ENCODE data around the gene GET4. TPM values are rescaled to one million over a fixed set of nuclear protein-coding genes. Genes with fewer than 3 reads are reported as not detected.

Gene GET4
- total and polyA plus RNA-seq, 12 donors = 14.7 to 38.6 (median 20.8) TPM

DNA sequence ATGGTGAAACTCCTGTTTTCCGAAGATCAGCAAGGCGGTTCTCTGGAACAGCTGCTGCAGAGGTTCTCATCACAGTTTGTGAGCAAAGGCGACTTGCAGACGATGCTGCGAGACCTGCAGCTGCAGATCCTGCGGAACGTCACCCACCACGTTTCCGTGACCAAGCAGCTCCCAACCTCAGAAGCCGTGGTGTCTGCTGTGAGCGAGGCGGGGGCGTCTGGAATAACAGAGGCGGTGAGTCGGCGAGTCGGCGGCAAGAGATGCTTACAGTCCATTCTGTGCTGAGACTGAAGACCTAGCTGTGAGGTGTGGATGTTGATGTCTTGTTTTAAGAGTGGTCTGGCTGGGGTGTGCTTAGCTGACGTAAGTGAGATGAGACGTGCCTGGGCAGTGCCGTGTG is 16.2 kb upstream of the GET4 start:
- H3K27me3 ChIP-seq = no peaks in the 10 kb centered on the region
- H3K27ac ChIP-seq = no peak overlapping the region
- WGBS, 2 donors = 91 to 96% methylated on average over 21 of the region's 21 CpGs
- no peak for DNase-seq
- TF ChIP-seq, protein P1, sequence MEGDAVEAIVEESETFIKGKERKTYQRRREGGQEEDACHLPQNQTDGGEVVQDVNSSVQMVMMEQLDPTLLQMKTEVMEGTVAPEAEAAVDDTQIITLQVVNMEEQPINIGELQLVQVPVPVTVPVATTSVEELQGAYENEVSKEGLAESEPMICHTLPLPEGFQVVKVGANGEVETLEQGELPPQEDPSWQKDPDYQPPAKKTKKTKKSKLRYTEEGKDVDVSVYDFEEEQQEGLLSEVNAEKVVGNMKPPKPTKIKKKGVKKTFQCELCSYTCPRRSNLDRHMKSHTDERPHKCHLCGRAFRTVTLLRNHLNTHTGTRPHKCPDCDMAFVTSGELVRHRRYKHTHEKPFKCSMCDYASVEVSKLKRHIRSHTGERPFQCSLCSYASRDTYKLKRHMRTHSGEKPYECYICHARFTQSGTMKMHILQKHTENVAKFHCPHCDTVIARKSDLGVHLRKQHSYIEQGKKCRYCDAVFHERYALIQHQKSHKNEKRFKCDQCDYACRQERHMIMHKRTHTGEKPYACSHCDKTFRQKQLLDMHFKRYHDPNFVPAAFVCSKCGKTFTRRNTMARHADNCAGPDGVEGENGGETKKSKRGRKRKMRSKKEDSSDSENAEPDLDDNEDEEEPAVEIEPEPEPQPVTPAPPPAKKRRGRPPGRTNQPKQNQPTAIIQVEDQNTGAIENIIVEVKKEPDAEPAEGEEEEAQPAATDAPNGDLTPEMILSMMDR (IDR thresholded peaks at IDR 0.05) = no peak
- no peaks in the 10 kb centered on the region for H3K9me3 ChIP-seq
- H3K4me1 ChIP-seq = no peaks in the 10 kb centered on the region
- intact Hi-C loops (cut with DNase I) = loop anchor here in 1 of 10 donors (10.0 kb wide), 1 partner anchor 535 kb away; no protein-coding TSS in a partner anchor
- no peak overlapping the region for H3K4me3 ChIP-seq
- ATAC-seq = no peak
- H3K36me3 ChIP-seq = peaks cover 0 to 100% (median 81%) of the 10 kb centered on the region in 9 donors

DNA sequence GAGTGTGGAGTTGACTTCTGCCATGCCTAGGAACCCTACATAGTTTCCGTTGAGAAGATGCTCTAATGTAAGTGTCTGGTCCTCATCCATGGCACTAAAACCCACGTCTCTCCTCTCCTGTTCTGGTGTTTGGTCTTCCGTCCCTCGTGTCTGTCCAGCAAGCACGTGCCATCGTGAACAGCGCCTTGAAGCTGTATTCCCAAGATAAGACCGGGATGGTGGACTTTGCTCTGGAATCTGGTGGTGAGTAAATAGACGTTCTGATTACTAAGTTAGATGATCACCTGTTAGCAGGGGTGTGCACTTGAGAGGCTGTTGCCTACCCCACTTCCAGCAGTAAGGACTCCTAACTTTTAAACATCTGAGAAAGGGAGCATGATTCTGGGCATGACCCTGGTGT is 15.1 kb upstream of the GET4 start:
- intact Hi-C loops (cut with DNase I) = loop anchor here in 1 of 10 donors (10.0 kb wide), 1 partner anchor 536 kb away; no protein-coding TSS in a partner anchor
- ATAC-seq = no peak
- no peak for DNase-seq

DNA sequence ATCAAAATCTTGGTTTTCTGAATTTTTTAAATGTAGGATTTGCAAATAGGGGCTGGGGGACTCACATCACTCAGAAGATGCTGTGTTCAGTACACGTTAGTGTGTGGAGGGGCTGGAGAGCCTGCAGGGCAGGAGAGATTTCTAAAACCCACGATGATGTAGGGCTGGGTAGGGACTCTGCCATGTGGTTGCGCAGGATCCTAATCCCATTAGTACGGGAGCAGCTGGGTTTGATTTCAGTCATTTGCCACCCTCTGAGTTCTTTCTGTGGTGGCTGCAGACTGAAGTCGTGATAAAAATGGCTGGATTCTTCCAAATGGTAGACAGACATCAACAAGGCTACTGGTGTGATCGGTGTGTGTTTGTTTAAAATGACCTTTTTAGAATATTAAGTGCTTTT is 14.2 kb upstream of the GET4 start:
- intact Hi-C loops (cut with DNase I) = loop anchor here in 2 of 10 donors (2.0 to 10.0 kb wide), 2 partner anchors 19 to 537 kb away; no protein-coding TSS in a partner anchor
- Histone ChIP-seq H3K27me3 (no peaks in the 10 kb centered on the region), H3K4me3 (no peak overlapping the region), H3K4me1 (peaks cover 0 to 8% (median 4%) of the 10 kb centered on the region in 9 donors), H3K9me3 (no peaks in the 10 kb centered on the region), H3K36me3 (peaks cover 0 to 98% (median 73%) of the 10 kb centered on the region in 9 donors), H3K27ac (no peak overlapping the region)
- no peak for ATAC-seq
- DNase-seq = no peak
- 95% methylated on average over 6 of the region's 6 CpGs for WGBS, 2 donors
- TF ChIP-seq, protein P1 (IDR thresholded peaks at IDR 0.05) = no peak

More for the DNA sequence above, 15.1 kb upstream of the GET4 start:
- no peaks in the 10 kb centered on the region for H3K27me3 ChIP-seq
- no peaks in the 10 kb centered on the region for H3K9me3 ChIP-seq
- no peak overlapping the region for H3K27ac ChIP-seq
- H3K4me3 ChIP-seq = no peak overlapping the region
- no peaks in the 10 kb centered on the region for H3K4me1 ChIP-seq
- WGBS, 2 donors = 83 to 84% methylated on average over 9 of the region's 9 CpGs
- TF ChIP-seq, protein P1 (IDR thresholded peaks at IDR 0.05) = no peak
- peaks cover 0 to 100% (median 81%) of the 10 kb centered on the region in 9 donors for H3K36me3 ChIP-seq

DNA sequence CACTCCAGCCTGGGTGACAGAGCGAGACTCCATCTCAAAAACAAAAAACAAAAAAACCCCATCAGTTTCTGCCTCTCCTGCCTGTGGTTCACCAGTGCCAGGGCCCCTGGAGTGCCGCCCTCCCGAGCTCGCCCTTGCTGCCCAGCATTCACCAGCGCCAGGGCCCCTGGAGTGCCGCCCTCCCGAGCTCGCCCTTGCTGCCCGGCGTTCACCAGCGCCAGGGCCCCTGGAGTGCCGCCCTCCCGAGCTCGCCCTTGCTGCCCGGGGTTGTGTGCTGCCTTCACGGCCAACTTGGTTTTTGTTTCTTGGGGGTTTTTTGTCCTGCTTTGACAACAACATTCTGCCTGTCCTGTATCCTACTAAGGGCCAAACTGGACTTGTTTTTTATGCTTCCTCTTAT is 13.2 kb upstream of the GET4 start:
- H3K36me3 ChIP-seq = peaks cover 0 to 98% (median 71%) of the 10 kb centered on the region in 9 donors
- 91 to 96% methylated on average over 16 of the region's 16 CpGs for WGBS, 2 donors
- no peak overlapping the region for H3K27ac ChIP-seq
- no peaks in the 10 kb centered on the region for H3K9me3 ChIP-seq
- TF ChIP-seq, protein P1 (IDR thresholded peaks at IDR 0.05) = no peak
- peaks cover 0 to 17% (median 12%) of the 10 kb centered on the region in 9 donors for H3K4me1 ChIP-seq
- intact Hi-C loops (cut with DNase I) = loop anchor here in 2 of 10 donors (2.0 to 10.0 kb wide), 2 partner anchors 20 to 538 kb away; no protein-coding TSS in a partner anchor
- ATAC-seq (no peak), DNase-seq (no peak)
- no peak overlapping the region for H3K4me3 ChIP-seq
- no peaks in the 10 kb centered on the region for H3K27me3 ChIP-seq
